ENCODE results near the gene PDZD4.

Gene PDZD4

DNA sequence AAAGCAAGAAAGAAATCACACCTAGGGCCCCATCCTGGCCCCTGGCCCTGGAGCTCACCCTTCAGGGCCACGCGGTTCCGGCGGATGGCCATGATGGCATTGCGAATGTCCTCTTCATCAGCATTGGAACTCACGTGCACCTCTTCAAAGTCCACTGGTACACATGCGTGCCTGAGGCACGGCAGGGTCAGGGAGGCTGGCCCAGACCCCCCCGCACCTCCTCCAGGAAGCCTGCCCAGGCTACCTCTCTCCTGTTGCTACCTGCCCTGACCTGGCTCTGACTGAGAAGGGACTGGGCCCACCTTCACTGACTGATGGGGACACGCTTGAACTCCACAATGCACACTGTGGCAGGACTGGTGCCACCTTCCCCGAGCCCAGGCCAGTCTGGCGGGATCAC, 40.7 kb downstream of the PDZD4 start:
- no peak for DNase-seq (ENCODE audit: low read depth in 2 of 2)

DNA sequence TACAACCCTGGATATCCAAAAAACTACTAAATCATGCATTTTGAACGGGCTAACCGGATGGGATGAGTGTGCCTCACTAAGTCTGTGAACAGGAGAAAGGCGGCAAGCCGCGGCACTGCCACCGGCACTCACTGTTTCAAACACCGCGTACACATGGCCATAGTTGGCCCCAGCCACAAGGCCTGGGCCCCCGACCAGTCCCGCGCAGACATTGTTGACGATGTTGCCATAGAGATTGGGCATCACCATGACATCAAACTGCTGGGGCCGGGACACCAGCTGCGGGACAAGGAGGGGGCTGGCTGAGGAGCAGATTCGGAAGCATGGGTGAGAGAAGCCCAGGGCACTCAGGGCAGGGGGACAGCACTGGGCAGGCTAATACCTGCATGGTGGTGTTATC, 43.7 kb downstream of the PDZD4 start:
- DNase-seq (ENCODE audit: low read depth in 2 of 2) = no peak

DNA sequence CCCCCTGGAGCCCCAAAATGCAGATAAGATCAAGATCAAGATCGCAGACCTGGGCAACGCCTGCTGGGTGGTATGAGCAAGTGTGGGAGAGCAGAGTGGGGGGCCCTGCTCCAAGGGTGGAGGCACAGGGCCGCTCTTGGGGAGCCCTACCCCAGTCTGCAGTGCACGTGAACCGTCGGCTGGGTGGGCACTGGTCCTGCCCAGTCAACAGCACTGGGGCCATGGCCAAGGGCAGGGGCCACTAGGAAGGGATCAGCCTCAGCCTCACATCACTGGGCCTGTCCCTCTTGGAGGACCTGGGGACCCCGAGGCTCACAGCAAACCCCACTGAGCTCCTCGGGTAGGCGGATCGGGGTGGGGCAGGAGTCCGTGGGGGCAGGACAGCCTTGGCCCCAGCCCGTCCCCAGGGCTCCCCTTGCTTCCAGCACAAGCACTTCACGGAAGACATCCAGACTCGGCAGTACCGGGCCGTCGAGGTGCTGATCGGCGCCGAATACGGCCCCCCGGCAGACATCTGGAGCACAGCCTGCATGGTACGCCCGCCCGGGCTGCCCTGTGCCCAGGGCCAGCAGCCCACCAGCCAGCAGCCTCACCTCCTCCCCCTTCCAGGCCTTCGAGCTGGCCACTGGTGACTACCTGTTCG, 45.9 kb downstream of the PDZD4 start:
- DNase-seq (ENCODE audit: low read depth in 2 of 2) = no peak

DNA sequence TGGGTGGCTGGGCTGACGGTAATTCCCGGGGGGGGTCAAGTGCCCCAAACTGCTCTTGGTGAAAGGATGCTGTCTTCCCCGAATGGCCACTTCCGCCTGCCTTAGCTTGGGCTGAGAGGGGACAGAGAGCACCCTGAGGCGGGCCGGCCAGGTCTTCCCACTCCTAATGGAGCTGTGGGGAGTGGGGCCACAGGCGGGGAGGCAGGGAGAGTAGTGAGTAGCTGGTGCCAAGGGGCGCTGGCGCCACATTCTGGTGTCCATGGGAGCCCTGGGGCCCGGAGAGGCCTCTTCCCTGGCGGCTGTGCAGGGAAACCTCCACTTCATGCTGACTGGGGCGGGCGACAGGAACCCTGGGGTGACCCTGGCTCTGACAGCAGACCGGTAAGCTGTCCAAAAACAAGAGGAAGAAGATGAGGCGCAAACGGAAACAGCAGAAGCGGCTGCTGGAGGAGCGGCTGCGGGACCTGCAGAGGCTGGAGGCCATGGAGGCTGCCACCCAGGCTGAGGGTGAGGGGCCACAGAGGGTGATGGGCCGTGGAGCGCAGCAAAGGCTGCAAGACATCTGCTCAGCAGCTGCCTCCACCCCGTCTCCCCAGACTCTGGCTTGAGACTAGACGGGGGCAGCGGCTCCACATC, 46.8 kb downstream of the PDZD4 start:
- no peak for DNase-seq (ENCODE audit: low read depth in 2 of 2)

GRCh38 chrX:153782871-153783270, 47.5 kb downstream of the PDZD4 start:
- DNase-seq (ENCODE audit: low read depth in 2 of 2) = no peak

GRCh38 chrX:153782313-153782712, 48.0 kb downstream of the PDZD4 start:
- DNase-seq (ENCODE audit: low read depth in 2 of 2) = no peak

GRCh38 chrX:153781428-153782047, 48.8 kb downstream of the PDZD4 start:
- no peak for DNase-seq (ENCODE audit: low read depth in 2 of 2)

DNA sequence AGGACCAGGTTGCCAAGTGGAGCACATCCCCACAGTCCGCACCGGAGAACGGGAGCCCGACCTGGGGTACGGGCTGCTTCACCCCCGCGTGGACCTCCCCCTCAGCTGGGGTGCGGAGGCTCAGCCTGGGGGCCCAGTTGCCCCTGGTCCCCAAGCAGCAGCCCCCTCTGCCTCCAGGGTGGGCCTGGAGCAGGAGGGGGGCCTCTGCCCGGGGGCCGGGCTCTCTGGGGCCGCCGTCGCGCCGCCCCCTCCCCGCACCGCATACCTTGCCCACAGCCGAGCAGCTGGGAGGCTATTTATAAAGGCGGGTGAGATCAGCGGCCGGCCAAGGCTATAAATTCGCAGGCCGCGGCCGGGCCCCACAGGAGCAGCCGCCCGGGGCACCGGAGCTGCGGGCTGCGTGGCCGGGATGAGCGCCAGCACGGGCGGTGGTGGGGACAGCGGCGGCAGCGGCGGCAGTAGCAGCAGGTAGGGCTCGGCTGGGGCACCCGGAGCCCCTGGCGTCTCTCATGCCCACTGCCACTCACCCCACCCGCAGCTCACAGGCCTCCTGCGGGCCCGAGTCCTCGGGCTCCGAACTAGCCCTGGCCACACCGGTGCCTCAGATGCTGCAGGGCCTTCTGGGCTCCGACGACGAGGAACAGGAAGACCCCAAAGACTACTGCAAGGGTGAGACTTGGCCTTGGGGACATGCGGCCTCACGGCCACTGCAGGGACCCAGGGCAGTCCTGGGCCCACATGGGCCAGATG, 49.5 kb downstream of the PDZD4 start, which contains the start of gene SRPK3:
Gene SRPK3, plus strand, starts transcription at position 364 of the 750 bp plus-strand sequence. Its CDS starts 46 bp downstream, at position 410.
- DNase-seq (ENCODE audit: low read depth in 2 of 2) = no peak

GRCh38 chrX:153779891-153780677, 50.3 kb downstream of the PDZD4 start:
- DNase-seq (ENCODE audit: low read depth in 2 of 2) = no peak

GRCh38 chrX:153778684-153779101, 51.7 kb downstream of the PDZD4 start:
- DNase-seq (ENCODE audit: low read depth in 2 of 2) = no peak

- DNase-seq (ENCODE audit: low read depth in 2 of 2) = no peak
Observed at GRCh38 chrX:153778181-153778580, 52.2 kb downstream of the PDZD4 start.

DNA sequence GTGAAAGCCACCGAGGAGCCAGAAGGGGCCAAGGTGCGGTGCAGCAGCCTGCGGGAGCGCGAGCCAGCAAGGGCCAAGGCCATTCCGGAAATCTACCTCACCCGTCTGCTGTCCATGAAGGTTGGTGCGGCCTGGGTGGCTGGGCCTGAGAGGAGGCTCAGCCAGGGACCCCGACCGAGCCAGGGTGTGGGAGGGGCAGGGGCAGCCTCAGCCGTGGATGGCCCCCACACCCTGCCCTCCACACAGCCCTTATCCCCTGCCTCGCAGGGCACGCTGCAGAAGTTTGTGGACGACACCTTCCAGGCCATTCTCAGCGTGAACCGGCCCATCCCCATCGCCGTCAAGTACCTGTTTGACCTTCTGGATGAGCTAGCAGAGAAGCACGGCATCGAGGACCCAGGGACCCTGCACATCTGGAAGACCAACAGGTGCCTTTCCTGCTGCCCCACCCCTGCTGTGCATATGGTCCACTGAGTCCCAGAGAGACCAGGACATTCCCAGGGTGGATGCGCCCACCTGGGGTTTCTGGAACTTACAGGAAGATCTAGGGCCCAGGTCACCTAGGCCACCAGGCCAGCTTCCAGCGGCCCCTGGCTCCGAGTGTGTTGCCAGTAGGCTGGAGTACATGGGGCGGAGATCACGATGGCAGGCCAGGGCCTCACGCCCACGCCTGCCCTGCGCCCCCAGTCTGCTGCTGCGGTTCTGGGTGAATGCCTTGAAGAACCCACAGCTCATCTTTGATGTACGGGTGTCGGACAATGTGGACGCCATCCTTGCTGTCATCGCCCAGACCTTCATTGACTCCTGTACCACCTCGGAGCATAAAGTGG, 52.9 kb downstream of the PDZD4 start:
- no peak for DNase-seq (ENCODE audit: low read depth in 2 of 2)

DNA sequence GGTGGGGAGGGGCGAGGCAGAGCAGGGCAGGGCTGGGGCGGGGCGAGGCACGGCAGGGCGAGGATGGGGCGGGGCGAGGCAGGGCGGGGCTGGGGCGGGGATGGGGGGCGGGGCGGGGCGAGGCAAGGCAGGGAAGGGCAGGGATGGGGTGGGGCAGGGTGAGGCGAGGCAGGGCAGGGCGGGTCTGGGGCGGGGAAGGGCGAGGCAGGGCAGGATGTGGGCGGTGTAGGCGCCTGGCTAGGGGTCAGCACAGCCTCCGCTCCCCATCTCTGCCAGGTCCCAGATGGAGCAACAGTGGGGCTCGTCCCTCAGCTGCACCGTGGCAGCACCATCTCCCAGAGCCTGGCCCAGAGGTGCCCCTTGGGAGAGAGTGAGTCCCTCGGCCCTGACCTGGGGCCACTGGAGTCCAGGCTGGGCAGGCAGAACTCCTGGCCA, 53.7 kb downstream of the PDZD4 start:
- no peak for DNase-seq (ENCODE audit: low read depth in 2 of 2)

DNA sequence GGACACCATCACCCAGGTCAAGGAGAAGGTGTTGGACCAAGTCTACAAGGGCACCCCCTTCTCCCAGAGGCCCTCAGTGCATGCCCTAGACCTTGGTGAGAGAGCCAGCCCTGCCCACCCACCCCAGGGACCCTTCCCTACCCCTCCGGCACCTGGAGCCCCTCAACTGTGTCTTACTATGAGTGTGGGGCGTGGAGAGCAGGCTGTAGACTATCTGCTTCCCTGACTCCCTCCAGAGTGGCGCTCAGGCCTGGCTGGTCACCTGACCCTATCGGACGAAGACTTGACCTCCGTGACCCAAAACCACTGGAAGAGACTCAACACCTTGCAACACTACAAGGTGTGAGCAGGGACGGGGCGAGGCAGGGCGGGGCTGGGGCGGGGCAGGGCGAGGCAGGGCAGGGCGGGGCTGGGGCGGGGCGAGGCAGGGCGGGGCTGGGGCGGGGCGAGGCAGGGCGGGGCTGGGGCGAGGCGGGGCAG, 54.2 kb downstream of the PDZD4 start:
- no peak for DNase-seq (ENCODE audit: low read depth in 2 of 2)

DNA sequence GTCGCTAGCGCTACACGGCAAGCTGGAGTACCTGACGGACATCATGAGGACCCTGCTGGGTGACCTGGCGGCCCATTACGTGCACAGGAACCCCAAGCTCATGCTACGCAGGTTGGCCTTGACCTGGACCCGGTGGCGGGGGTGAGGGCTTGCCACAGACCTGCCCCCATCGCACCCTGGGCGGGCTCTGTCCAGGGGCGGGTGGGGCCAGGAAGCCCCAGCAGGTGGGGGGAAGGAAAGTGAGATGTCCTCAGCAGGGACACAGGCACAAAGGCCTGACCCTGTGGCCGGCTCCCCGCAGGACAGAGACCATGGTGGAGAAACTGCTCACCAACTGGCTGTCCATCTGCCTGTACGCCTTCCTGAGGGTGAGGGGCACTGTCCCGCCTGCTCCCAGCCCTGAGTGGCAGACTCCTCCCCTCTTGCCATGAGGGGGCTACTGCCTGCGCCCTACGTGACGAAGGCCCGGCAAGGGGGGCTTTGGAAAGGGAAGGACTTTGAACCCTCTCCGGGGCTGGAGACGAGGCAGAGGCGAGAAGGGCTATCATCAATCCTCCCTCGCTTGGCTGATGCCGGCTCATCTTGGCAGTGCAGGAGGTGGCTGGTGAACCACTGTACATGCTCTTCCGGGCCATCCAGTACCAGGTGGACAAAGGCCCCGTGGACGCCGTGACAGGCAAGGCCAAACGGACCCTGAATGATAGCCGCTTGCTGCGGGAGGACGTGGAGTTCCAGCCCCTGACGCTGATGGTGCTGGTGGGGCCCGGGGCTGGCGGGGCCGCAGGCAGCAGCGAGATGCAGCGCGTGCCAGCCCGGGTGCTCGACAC, 54.8 kb downstream of the PDZD4 start:
- no peak for DNase-seq (ENCODE audit: low read depth in 2 of 2)

GRCh38 chrX:153774576-153775292, 55.6 kb downstream of the PDZD4 start:
- DNase-seq (ENCODE audit: low read depth in 2 of 2) = no peak

GRCh38 chrX:153773741-153774575, 56.4 kb downstream of the PDZD4 start:
- no peak for DNase-seq (ENCODE audit: low read depth in 2 of 2)

DNA sequence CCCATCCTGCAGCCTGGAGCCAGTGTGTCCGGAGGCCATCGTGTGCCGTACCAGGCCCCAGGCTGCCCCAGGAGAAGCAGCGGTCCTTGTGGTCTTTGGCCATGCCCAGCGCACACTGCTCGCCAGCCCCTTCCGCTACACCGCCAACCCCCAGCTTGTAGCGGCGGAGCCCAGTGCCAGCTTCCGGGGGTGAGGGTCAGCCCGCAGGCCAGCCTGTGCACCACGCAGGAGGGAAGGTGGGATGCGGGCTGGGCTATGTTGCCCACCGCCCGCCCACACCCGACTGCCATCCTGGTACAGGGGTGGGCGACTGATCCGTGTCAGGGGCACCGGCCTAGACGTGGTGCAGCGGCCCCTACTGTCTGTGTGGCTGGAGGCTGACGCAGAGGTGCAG, 57.1 kb downstream of the PDZD4 start:
- DNase-seq (ENCODE audit: low read depth in 2 of 2) = no peak

Measured in fibroblast of skin of left biceps (primary cell).